ENCODE data around the gene SEPTIN1. TPM values are rescaled to one million over a fixed set of nuclear protein-coding genes. Genes with fewer than 3 reads are reported as not detected.

Gene SEPTIN1
- polyA plus RNA-seq, 3 donors = 0.31 to 0.60 (median 0.49) TPM

- Histone ChIP-seq H3K4me3 (replicated peaks in 1 of 3; ENCODE audit: low read depth in 2 of 3, low read length in 3 of 3) (peak overlapping the region in 1 of 3 experiments; percentile 100), H3K4me2 (replicated peaks; ENCODE audit: extremely low read depth, low read length, poor library complexity, severe bottlenecking) (peak overlapping the region; percentile 100), H3K4me1 (ENCODE audit: control insufficient read depth in 1 of 2, insufficient read depth in 2 of 2, low read length in 2 of 2) (peaks cover 26 to 36% of the 10 kb centered on the region in 2 donors), H3K79me2 (ENCODE audit: insufficient read depth, low read length) (peaks cover 72% of the 10 kb centered on the region), H4K20me1 (ENCODE audit: insufficient read depth, low read length) (peaks cover 79% of the 10 kb centered on the region), H3K36me3 (replicated peaks in 1 of 2; ENCODE audit: control insufficient read depth in 1 of 2, insufficient read depth in 2 of 2, low read length in 2 of 2) (peaks cover 64 to 70% of the 10 kb centered on the region in 2 donors), H2AFZ (ENCODE audit: insufficient read depth, low read depth, low read length, poor library complexity, severe bottlenecking) (no peak overlapping the region), H3K27me3 (ENCODE audit: control insufficient read depth in 2 of 2, insufficient read depth in 2 of 2, low read length in 2 of 2) (no peaks in the 10 kb centered on the region), H3K9ac (ENCODE audit: insufficient read depth, low read length, poor library complexity, severe bottlenecking) (no peak overlapping the region), H3K9me3 (replicated peaks in 1 of 2; ENCODE audit: control insufficient read depth in 1 of 2, insufficient read depth in 1 of 2, low read length in 2 of 2) (no peaks in the 10 kb centered on the region), H3K27ac (ENCODE audit: low read depth in 1 of 2, low read length in 2 of 2) (peak overlapping the region in 1 of 2 donors; percentile 99)
- no peak for TF ChIP-seq CTCF (IDR thresholded peaks at IDR 0.05)
- WGBS (ENCODE audit: insufficient coverage) = 89% methylated on average over 1 of the region's 5 CpGs
- no peak for DNase-seq
- no peaks in the 10 kb centered on the region for H3K9me3 Mint-ChIP-seq
- peaks cover 0 to 1% (median 0%) of the 10 kb centered on the region in 3 donors for H3K27me3 Mint-ChIP-seq (ENCODE audit: low read depth in 3 of 3)
- peaks cover 57 to 70% of the 10 kb centered on the region in 2 donors for H3K36me3 Mint-ChIP-seq
- peaks cover 32% of the 10 kb centered on the region for H3K4me1 Mint-ChIP-seq
- intact Hi-C loops (cut with micrococcal nuclease) = loop anchor here in 1 of 2 donors (10.0 kb wide), 1 partner anchor 48 kb away; the partner anchor contains the start of gene ZNF771
- H3K27ac Mint-ChIP-seq = peak overlapping the region; percentile 52 to 88 (median 76)
- no peak overlapping the region for H3K4me3 Mint-ChIP-seq
These were observed 25.2 kb downstream of the SEPTIN1 start for GRCh38 chr16:30357085-30357714.

- Histone ChIP-seq H3K36me3 (replicated peaks in 1 of 2; ENCODE audit: control insufficient read depth in 1 of 2, insufficient read depth in 2 of 2, low read length in 2 of 2) (peaks cover 67 to 73% of the 10 kb centered on the region in 2 donors), H3K9me3 (replicated peaks in 1 of 2; ENCODE audit: control insufficient read depth in 1 of 2, insufficient read depth in 1 of 2, low read length in 2 of 2) (no peaks in the 10 kb centered on the region), H3K27ac (ENCODE audit: low read depth in 1 of 2, low read length in 2 of 2) (peak overlapping the region; percentile 94 to 99), H3K9ac (ENCODE audit: insufficient read depth, low read length, poor library complexity, severe bottlenecking) (no peak overlapping the region), H3K27me3 (ENCODE audit: control insufficient read depth in 2 of 2, insufficient read depth in 2 of 2, low read length in 2 of 2) (no peaks in the 10 kb centered on the region), H3K79me2 (ENCODE audit: insufficient read depth, low read length) (peaks cover 72% of the 10 kb centered on the region), H3K4me3 (replicated peaks in 1 of 3; ENCODE audit: low read depth in 2 of 3, low read length in 3 of 3) (peak overlapping the region in 2 of 3 experiments; percentile 96 to 100), H3K4me1 (ENCODE audit: control insufficient read depth in 1 of 2, insufficient read depth in 2 of 2, low read length in 2 of 2) (peaks cover 26 to 36% of the 10 kb centered on the region in 2 donors), H2AFZ (ENCODE audit: insufficient read depth, low read depth, low read length, poor library complexity, severe bottlenecking) (no peak overlapping the region), H3K4me2 (replicated peaks; ENCODE audit: extremely low read depth, low read length, poor library complexity, severe bottlenecking) (peak overlapping the region; percentile 100), H4K20me1 (ENCODE audit: insufficient read depth, low read length) (peaks cover 82% of the 10 kb centered on the region)
- no peaks in the 10 kb centered on the region for H3K9me3 Mint-ChIP-seq
- peak overlapping the region; percentile 97 to 99 for H3K4me3 Mint-ChIP-seq
- peaks cover 32% of the 10 kb centered on the region for H3K4me1 Mint-ChIP-seq
- TF ChIP-seq CTCF (IDR thresholded peaks at IDR 0.05) = no peak
- intact Hi-C loops (cut with micrococcal nuclease) = loop anchor here in 1 of 2 donors (10.0 kb wide), 1 partner anchor 48 kb away; the partner anchor contains the start of gene ZNF771
- peaks cover 60 to 72% of the 10 kb centered on the region in 2 donors for H3K36me3 Mint-ChIP-seq
- peaks cover 0 to 1% (median 0%) of the 10 kb centered on the region in 3 donors for H3K27me3 Mint-ChIP-seq (ENCODE audit: low read depth in 3 of 3)
- 77% methylated on average over 6 of the region's 12 CpGs for WGBS (ENCODE audit: insufficient coverage)
- peak in 1 of 3 donors; percentile 5 for DNase-seq
- peak overlapping the region; percentile 88 to 100 (median 98) for H3K27ac Mint-ChIP-seq
These were observed 25.8 kb downstream of the SEPTIN1 start for GRCh38 chr16:30356401-30357084.

Measured in CD14-positive monocyte (primary cell).